ENCODE results near the gene SPAG9.
"Not testable (repeated sequence)": the region's sequence is repeated elsewhere in the genome, so short reads cannot be mapped to it uniquely, and the experiment has no call there.

SPAG9 gene

DNA sequence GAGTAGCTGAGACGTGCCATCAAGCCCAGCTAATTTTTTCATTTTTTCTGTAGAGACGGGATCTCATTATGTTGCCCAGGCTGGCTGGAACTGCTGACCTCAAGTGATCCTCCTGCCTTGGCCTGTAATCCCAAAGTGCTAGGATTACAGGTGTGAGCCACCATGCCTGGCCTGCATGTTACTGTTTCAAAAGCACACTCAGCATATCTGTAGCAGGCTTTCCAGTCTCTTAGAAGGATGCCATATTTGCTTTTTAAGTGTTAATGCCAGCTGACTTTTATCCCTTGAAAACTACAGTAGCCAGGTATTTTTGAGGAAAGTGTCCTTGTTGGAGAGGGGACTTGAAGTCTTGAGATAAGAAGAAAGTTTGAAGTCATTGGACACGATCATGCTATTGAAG lies 15.3 kb upstream of the SPAG9 start:
- no peak for DNase-seq

DNA sequence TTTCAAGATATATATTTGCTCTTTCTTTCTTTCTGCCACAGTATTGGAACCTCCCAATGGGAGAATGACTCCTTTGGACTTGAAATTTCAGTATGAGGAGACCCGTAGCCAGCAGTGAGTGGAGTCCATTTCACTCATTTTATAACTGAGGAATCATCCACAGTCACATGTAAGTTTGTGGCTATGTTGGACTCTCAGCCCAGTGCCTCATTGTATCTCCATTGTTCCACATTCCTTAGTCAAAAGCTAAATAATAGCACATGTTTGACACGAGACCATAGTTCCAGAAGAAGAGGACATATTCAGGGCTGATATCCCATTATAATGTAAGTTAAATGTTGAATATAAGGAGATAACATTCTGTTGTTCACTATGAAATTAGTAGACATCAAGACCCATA lies 12.7 kb upstream of the SPAG9 start:
- no peak for DNase-seq

GRCh38 chr17:51132964-51133319 lies 12.3 kb upstream of the SPAG9 start:
- DNase-seq = no peak

DNA sequence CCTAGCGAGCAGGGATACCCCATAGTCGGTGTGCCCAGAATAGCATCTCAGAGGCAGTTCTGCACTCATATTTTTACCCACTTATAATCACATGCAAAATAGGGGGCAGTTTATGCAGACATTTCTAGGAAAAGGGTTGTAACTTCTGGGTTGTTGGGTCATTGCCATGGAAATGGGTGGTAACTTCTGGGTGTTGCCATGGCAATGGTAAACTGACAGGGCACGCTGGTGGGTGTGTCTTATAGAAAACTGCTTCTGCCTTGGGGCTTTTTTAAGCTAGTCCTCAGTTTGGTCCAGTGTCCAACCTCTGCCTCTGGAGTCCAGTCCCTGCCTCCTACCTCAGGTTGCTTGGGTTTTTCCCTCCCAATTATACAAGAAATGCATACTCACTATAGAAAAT lies 7.4 kb upstream of the SPAG9 start:
- no peak for DNase-seq

- no peak for DNase-seq
Measured at GRCh38 chr17:51124640-51125503, 4.2 kb upstream of the SPAG9 start.

GRCh38 chr17:51122473-51123115 lies 1.9 kb upstream of the SPAG9 start:
- not testable (repeated sequence) for DNase-seq

DNA sequence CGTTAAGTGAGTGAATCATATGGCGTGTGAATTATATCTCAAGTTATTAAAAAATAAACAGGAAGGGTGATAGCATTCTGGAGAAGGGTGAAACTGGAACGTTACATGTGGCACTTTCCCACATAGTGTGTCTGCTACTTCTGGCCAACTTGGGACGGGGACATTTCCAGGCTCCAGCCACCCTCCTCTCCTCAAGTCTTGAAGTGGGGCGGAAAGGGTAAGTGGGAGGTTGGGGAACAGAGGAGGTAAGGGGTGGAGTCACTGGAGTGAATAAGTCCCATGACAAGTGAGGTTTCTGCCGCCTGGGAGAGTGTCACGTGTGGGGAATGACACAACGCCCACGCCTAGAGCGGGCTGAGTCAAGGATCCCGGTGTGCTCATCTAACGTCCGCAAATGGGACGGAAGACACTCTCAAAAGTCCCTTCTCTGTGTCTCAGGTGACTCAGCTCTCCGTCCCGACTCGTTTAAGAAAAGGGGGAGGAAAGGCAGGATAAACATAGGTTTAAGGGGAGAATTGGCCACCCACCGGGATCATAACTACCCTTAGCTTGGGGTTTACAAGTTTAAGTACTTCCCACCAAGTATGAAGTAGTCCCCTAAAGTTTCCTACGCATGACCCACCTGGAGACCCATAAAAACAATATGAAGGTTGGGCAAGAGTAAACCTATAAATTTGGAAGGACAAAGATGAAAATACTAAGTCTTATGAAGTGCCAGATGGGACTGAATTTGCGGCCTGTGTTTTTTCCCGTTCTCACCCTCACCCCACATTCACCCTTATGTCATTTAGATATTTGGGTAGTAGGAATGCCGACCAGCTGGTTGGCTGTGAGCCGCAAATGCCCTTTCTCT lies 1.2 kb upstream of the SPAG9 start:
- no peak for DNase-seq

- DNase-seq = no peak
Measured at GRCh38 chr17:51120357-51120738, 320 bp downstream of the SPAG9 start.

- DNase-seq = no peak
Measured at GRCh38 chr17:51119415-51120356, 982 bp downstream of the SPAG9 start.

GRCh38 chr17:51118330-51119195 lies 2.1 kb downstream of the SPAG9 start:
- DNase-seq = peak; percentile 57

- DNase-seq = no peak
Measured at GRCh38 chr17:51115179-51115578, 5.5 kb downstream of the SPAG9 start.

DNA sequence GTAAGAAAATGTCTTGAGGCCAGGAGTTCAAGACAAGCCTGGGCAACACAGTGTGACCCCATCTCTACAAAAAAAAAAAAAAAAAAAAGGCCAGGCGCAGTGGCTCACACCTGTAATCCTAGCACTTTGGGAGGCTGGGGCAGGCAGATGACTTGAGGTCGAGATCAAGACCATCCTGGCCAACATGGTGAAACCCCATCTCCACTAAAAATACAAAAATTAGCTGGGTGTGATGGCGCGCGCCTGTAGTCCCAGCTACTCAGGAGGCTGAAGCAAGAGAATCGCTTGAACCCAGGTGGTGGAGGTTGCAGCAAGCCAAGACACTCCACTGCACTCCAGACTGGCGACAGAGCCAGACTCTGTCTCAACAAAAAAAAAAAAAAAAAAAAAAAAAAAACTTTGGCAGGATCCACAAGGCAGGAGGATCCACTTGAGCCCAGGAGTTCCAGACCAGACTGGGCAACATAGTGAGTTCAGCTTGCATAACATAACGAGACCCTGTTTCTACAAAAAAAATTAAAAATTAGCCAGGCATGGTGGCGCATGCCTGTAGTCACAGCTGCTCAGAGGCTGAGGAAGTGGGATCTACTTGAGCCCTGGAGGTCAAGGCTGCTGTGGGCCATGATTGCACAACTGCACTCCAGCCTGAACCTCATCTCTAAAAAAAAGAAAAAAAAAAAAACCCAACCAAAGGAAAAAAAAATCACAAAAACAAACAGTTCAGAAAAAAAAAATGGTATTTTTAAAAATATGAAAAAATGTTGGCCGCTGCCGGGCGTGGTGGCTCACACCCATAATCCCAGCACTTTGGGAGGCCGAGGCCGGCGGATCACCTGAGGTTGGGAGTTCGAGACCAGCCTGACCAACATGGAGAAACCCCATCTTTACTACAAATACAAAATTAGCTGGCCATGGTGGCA lies 8.1 kb downstream of the SPAG9 start:
- DNase-seq = not testable (repeated sequence)

DNA sequence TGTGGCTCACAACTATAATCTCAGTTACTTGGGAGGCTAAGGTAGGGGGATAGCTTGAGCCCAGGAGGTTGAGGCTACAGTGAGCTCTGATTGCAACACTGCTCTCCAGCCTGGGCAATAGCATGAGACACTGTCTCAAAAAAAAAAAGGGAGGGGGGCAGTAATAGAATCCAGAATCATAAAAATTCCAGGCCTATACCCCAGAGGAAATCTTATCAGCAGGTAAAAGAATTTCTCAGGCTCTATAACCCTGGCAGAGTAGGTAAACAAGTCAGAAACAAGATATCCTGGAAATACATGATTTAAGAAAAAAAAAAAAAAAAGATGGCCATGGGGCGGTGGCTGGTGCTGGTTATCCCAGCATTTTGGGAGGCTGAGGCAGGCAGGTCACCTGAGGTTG lies 12.9 kb downstream of the SPAG9 start:
- DNase-seq = no peak

DNA sequence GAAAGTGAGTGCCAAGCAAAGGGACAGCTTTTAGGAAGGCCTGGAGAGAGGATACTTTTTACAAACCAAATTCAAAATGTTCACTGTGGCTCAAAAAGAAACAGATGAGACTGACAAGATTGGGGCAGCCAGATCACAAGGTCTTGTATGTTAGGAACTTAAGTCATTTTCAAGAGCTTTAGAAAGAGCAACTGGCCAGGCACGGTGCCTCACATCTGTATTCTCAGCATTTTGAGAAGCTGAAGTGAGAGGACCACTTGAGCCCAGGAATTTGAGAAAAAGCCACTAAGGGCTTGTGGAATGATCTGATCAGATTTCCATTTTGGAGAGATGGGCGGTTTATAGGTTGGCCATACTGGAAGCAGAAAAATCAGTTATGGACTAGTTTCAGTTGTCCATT lies 17.2 kb downstream of the SPAG9 start:
- no peak for DNase-seq

DNA sequence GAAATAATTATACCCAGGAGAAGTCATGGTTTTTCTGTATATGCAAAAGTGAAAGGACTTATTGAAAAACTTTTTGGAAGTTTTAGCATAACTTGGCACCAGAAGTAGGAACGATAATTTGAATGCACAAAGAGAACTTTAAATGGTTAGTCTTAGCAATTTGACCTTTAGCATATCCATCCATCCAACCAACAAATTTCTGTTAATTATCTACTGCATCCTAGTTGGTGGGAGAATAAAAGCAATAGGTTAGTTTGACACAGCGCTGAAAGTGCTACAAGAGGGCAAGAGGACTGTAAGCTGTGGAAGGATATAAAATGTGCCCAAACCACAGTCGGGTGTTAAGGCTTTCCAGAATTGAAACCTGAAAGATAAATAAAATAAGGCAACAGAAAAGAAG lies 17.6 kb downstream of the SPAG9 start:
- DNase-seq = no peak

DNA sequence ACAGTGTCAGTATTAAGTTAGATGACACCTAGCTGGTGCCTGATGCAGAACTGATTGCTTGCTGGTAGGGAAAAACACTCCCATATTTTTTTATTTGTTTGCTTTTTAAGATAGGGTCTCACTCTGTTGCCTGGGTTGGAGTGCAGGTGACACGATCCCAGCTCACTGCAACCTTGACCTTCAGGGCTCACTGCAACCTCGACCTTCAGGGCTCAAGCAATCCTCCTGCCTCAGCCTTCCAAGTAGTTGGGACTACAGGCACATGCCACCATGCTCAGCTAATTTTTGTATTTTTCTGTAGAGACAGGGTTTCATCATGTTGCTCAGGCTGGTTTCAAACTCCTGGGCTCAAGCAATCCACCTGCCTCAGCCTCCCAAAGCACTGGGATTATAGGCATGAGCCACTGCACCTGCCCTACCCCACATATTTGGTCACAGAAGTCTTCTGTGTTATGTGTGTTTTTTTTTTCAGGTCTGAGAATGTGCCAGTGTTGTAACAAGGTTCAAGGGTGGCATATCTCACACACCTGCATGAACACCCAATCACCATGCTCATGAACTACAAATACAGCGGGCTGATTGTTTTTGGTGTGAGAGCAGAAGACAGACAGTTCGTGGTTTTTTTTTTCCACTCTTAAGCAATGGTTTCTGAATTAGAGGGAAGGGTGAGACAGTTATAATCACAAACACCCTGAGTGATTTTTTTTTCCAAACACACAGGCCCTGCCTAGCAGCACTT lies 22.8 kb downstream of the SPAG9 start:
- no peak for DNase-seq

DNA sequence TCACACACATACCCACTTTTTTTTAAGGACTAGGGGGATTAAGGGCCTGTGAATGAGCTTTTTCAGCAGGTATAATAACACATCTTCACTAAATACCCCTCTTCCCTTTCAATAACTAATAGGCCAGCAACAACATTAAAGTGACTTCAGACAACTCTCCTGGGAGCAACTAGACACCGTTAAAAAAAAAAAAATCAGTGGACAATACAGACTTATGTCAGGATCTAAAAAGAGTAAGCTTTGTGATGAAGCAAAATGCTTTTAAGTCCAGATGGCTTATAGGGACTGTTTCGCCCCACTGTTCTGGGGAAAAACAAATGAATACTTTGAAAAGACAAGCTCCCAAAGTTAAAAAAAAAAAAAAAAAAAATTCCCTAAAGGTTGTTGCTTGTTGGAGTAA lies 29.0 kb downstream of the SPAG9 start:
- no peak for DNase-seq

GRCh38 chr17:51088868-51089267 lies 31.8 kb downstream of the SPAG9 start:
- DNase-seq = not testable (repeated sequence)

GRCh38 chr17:51088287-51088686 lies 32.4 kb downstream of the SPAG9 start:
- no peak for DNase-seq
